Loucy (cell line): ENCODE results near the gene TMEM201.

Experiments used
- H2AFZ ChIP-seq: fragments of 200-600 bp; sonication (generic); 2 replicates; pipeline ENCODE4 v1.6.0; 2016; ENCODE audit warnings: antibody characterized with exemption, mild to moderate bottlenecking, low read length, moderate library complexity
- H3F3A ChIP-seq: fragments of 200-600 bp; 2 replicates; pipeline ENCODE4 v1.6.0; 2016; ENCODE audit warnings: antibody characterized with exemption, low read depth, mild to moderate bottlenecking
- H3K27me3 ChIP-seq: fragments of 200-600 bp; sonication (generic); 2 replicates; pipeline ENCODE4 v1.6.1; 2014; ENCODE audit warnings: low read length, mild to moderate bottlenecking; ENCODE audit not compliant: insufficient read depth, poor library complexity, severe bottlenecking
- H3K36me3 ChIP-seq: fragments of 200-600 bp; sonication (generic); 2 replicates; pipeline ENCODE4 v1.6.1; 2016; ENCODE audit warnings: low read length; ENCODE audit not compliant: insufficient read depth
- H3K4me1 ChIP-seq: fragments of 200-600 bp; sonication (generic); 2 replicates; pipeline ENCODE4 v1.5.1; 2014; ENCODE audit warnings: low read length, mild to moderate bottlenecking; ENCODE audit not compliant: insufficient read depth, poor library complexity, severe bottlenecking
- H3K4me2 ChIP-seq: fragments of 200-600 bp; sonication (generic); 2 replicates; pipeline ENCODE4 v1.6.0; 2014; ENCODE audit warnings: antibody characterized with exemption, low read length, low read depth, mild to moderate bottlenecking; ENCODE audit not compliant: poor library complexity, severe bottlenecking
- H3K4me3 ChIP-seq: fragments of 200-600 bp; sonication (generic); 2 replicates; pipeline ENCODE4 v1.5.1; 2014; ENCODE audit warnings: low read length, mild to moderate bottlenecking, mixed read lengths; ENCODE audit not compliant: poor library complexity, severe bottlenecking
- H3K79me2 ChIP-seq: fragments of 200-600 bp; sonication (generic); 2 replicates; pipeline ENCODE4 v1.6.1; 2014; ENCODE audit warnings: low read length; ENCODE audit not compliant: insufficient read depth
- H3K9ac ChIP-seq: fragments of 200-600 bp; sonication (generic); 2 replicates; pipeline ENCODE4 v1.6.0; 2014; ENCODE audit warnings: mild to moderate bottlenecking, low read depth, low read length, moderate library complexity; ENCODE audit not compliant: poor library complexity, severe bottlenecking
- H3K9me2 ChIP-seq: fragments of 200-600 bp; sonication (generic); replicated peaks from 2 replicates; pipeline ENCODE4 v1.6.1; 2016; ENCODE audit warnings: low read depth, low read length, mixed read lengths
- H3K9me3 ChIP-seq: fragments of 200-600 bp; sonication (generic); 2 replicates; pipeline ENCODE4 v1.6.1; 2014; ENCODE audit warnings: mild to moderate bottlenecking, antibody characterized with exemption, low read length, low read depth; ENCODE audit not compliant: insufficient read depth
- H4K20me1 ChIP-seq: fragments of 200-600 bp; sonication (generic); 2 replicates; pipeline ENCODE4 v1.6.0; 2014; ENCODE audit warnings: antibody characterized with exemption, low read length, mild to moderate bottlenecking; ENCODE audit not compliant: insufficient read depth, poor library complexity, severe bottlenecking
- CTCF ChIP-seq: fragments of 200-600 bp; sonication (generic); conservative IDR thresholded peaks from 2 replicates; pipeline ENCODE4 v1.5.1; 2014; ENCODE audit warnings: mild to moderate bottlenecking, antibody characterized with exemption, low read length
- EZH2phosphoT487 ChIP-seq: fragments of 200-600 bp; IDR thresholded peaks from 2 replicates; pipeline ENCODE4 v1.6.1; 2018; ENCODE audit warnings: antibody characterized with exemption, mild to moderate bottlenecking, moderate library complexity, borderline replicate concordance

Gene TMEM201

GRCh38 chr1:9653491-9654050 lies 64.9 kb downstream of the TMEM201 start:
- Histone ChIP-seq H3K4me3 (no peak overlapping the region), H3K4me2 (no peak overlapping the region), H3K4me1 (peaks cover 12% of the 10 kb centered on the region)

GRCh38 chr1:9654051-9654833 lies 65.5 kb downstream of the TMEM201 start:
- Histone ChIP-seq H4K20me1 (no peaks in the 10 kb centered on the region), H3K9me3 (no peaks in the 10 kb centered on the region), H3K36me3 (no peaks in the 10 kb centered on the region), H3K79me2 (no peaks in the 10 kb centered on the region), H3K9ac (no peak overlapping the region), H3K9me2 (no peaks in the 10 kb centered on the region), H2AFZ (no peak overlapping the region), H3F3A (no peaks in the 10 kb centered on the region), H3K4me2 (no peak overlapping the region), H3K4me1 (peaks cover 12% of the 10 kb centered on the region), H3K27me3 (peaks cover 23% of the 10 kb centered on the region), H3K4me3 (no peak overlapping the region)
- TF ChIP-seq CTCF, result no peak
- TF ChIP-seq EZH2phosphoT487, result no peak

More at GRCh38 chr1:9653491-9654050, 64.9 kb downstream of the TMEM201 start:
- H4K20me1 ChIP-seq, result no peaks in the 10 kb centered on the region
- no peaks in the 10 kb centered on the region for H3K9me2 ChIP-seq
- H3F3A ChIP-seq, result no peaks in the 10 kb centered on the region
- TF ChIP-seq EZH2phosphoT487, result no peak
- TF ChIP-seq CTCF, result no peak
- H3K27me3 ChIP-seq, result peaks cover 23% of the 10 kb centered on the region
- no peaks in the 10 kb centered on the region for H3K36me3 ChIP-seq
- H3K9me3 ChIP-seq, result no peaks in the 10 kb centered on the region
- H3K79me2 ChIP-seq, result no peaks in the 10 kb centered on the region
- no peak overlapping the region for H2AFZ ChIP-seq
- H3K9ac ChIP-seq, result no peak overlapping the region

GRCh38 chr1:9654834-9655723 lies 66.4 kb downstream of the TMEM201 start:
- Histone ChIP-seq H3F3A (no peaks in the 10 kb centered on the region), H4K20me1 (no peaks in the 10 kb centered on the region), H3K9me2 (no peaks in the 10 kb centered on the region), H3K4me2 (no peak overlapping the region), H3K79me2 (no peaks in the 10 kb centered on the region), H3K4me1 (peaks cover 12% of the 10 kb centered on the region), H3K4me3 (no peak overlapping the region), H3K9me3 (no peaks in the 10 kb centered on the region), H2AFZ (no peak overlapping the region), H3K36me3 (no peaks in the 10 kb centered on the region), H3K9ac (no peak overlapping the region), H3K27me3 (peaks cover 23% of the 10 kb centered on the region)
- no peak for TF ChIP-seq EZH2phosphoT487
- TF ChIP-seq CTCF, result no peak
